ENCODE results near the gene RGS7.

RGS7 gene

DNA sequence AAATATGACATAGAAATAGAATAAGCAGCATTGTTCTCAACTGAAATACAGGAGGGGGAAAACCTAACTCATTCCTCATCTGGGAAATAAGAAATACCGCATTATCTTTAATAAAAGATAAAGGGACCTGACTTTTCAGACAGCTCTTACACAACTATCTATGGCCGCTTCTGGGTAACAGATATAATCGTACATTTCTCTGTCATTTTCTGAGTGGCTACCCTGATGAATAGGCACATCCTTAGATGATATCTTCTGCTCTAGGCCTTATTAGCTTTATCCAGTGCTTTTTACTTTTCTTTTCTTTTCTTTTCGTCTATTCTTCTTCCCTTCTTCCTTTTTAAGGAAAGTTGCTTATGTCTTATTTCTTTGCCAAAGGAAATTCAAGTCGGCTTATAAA lies 388.1 kb downstream of the RGS7 start:
- no peak for DNase-seq

DNA sequence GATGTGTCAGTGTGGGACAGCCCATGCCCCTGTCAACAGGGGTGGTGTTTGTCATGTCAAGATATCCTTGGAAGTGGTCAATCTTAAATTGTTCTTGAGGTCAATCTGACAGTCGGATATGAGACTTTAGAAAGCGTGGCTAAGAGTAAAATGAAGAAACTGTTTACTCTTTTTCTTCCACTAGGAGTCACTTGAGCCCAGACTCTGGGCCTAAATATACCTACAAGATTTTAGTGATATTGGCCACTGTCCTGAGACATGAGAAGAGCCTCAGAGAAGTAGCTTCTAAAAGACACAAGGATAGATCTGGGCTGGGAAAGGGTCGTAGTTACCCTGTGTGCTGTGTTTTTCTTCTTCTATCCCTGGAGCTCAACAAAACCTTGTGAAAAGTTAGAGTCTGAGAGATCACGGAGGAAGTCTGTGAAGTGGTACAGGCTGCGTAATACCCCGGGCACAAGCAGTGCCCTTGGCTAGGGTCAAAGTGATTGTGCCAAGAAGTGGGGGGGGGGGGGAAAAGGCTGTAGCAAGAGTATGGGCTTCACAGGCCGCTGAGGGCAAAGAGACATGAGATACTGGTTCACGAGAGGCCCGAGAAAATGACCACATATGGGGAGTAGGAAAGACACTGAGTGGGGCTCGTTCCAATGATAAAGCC lies 389.8 kb downstream of the RGS7 start:
- peak; percentile 6 for DNase-seq

DNA sequence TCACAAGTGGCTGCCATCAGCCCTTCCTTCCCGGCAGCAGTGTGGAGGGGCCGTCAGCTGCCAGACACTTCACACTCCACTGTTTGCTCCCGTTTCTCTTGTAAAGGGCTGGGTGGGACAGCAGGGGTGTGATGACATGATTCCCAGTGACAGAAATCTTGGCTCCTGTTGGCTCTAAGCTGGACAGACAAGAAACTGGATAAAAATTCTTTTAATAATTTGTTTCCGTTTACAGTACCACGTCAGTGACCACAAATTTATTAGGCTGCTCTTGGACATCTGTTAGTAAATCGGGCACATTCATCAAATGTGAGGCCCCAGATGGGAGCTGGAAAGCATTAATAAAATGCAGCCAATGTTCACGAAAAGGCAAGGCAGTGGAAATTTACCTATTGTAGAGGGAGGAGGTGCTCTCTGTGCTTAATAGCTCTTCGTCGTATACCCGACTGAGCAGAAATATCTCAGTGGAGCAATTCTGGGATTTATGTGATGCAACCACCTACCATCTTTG lies 391.4 kb downstream of the RGS7 start:
- DNase-seq = no peak

DNA sequence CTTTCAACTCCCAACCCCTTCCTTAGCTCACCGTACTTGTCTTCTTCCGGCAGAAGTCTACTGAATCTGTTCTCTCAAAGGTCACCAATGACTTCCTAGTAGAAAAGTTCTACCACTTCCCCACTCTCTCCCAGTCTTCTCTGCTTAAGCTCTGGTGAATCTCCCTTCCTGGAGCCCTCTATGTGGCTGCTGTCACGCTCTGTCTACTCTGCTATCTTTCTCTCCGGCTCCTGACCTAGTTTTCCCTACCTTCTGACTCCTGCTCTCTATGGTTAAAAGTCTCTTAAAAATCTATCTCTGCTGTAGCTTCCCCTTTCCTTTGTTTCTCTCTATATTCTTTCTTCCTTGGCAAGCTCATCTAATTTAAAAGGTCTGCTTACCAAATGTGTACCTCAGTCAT lies 394.9 kb downstream of the RGS7 start:
- no peak for DNase-seq

DNA sequence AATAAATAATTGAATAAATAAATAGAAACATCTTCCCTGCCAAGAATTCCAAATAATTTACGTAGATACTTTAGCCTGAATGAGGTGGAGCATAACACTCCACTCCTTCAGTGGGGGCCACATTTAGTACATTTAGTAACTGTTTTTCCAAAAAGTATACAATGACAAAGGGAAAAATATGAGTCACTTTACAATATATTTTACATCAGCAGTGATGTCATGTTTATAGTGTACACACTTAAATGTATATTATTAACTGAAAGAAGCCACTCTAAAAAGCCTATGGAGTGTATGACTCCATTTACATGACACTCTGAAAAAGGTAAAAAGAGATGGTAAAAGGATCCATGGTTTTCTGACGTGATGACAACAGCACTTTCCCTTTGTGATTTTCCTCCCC lies 400.6 kb downstream of the RGS7 start:
- DNase-seq = no peak

DNA sequence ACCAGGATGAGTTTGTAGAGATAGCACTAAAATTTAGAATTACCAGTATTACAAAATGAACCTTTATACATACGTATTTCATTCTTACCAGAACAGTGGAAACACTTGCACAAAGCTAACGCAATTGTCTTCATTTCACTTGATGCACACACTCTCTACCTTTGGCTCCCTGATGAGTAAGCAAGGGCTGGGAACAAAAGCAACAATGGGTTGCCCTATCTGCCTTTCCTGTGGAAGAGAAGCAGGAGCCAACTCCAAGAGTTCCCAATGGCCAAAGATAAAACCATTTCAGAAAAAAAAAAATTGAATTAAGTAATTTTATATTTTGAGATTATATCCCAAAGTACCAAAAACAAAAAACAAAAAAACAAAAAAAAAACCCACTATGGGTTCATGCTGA lies 401.0 kb downstream of the RGS7 start:
- no peak for DNase-seq

DNA sequence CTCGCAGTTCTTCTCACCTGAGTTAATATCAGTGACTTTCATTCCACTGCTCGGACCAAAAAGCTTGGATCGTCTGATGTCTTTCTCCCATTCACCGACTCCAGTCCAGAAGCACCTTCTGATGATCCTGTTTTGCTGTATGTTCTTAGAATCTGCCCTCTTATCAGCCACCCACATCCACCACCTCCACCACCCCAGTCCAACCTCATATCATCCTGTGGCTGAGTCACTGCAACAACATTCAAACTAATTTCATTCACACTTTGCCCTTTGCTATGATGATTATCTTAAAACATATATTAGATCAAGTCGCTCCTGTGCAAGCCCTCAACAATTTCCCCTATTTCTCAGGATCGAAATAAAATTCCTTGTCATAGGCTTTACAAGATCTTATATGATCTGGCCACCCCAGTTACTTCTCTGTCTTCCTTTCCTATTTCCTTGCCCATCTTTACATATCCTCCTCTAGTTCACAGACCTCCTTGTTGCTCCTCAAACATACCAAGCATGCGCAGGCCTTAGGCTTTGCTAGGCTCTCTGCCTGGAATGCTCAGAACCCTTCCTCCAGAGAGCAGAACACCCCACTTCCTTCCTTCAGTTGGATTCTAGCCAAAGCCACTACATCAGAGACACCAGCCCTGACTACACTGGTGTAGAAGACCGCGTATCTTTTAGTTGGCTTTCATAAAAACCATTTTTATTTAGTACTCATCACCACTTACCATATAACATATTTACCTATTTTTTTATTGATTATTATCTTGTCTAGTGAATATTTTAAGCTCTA lies 409.4 kb downstream of the RGS7 start:
- DNase-seq = no peak

DNA sequence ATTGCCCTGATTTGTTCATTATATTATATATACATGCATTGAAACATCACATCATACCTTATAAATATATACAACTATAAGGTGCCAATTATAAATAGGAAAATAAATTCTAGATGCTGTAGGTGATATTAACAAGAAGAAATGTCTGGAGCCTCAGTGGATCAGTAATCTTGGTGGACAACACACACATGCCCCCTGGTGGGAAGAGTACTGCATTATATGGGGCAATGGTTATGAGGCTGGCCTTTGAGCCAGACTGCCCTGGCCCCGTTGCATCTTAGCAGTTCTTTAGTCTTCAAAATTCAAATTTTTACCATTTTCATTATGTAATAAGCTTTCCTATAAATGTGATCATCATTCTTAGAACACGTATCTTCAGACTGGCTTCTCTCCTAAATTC lies 410.1 kb downstream of the RGS7 start:
- peak; percentile 36 for DNase-seq

DNA sequence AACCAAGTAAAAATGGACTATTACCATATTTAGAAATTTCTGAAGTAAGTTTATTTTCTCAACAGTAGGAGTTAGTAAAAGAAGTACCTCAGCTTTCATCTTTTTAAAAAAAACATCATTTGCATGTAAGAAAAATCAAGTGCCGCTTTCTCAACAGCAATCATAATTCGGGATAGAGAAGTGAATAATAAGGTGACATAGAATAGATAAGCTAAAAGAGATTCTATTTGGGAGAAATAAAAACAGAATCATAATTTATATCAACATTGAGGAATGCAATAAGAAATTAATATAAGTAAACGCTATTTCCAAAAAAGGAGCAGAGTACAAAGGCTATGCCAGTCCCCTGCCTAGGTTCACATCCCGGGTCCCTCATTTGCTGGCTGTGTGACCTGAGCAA lies 414.1 kb downstream of the RGS7 start:
- no peak for DNase-seq

DNA sequence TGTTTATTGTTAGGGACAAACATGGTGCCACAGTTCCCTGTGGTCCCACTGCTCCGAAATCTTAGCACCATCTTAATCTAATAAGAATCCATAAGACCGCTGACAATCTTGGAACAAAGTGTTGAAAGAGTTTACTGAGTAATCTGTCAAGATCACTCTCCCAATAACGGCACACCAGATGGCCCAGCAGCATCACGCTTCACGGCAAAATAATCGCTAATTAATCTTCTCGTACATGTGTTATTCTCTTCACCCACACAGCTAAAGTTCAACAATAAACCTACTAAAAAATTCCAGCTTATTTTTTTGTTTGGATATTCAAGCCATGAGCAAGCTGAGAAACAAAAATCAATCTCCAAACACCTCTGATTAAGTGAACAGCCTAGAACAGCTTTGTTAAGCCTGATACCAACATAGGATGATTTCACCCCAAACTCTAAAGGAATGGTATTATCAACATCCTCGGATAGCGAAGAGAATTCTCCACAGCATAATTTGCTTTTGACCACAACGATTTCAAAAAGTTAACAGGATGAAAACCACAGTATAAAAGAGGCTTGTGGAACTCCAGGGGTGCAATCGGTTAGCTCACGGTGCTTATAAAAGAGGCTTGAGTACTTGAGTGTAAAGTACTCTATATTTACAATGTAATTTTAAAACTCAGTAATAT lies 415.2 kb downstream of the RGS7 start:
- no peak for DNase-seq

DNA sequence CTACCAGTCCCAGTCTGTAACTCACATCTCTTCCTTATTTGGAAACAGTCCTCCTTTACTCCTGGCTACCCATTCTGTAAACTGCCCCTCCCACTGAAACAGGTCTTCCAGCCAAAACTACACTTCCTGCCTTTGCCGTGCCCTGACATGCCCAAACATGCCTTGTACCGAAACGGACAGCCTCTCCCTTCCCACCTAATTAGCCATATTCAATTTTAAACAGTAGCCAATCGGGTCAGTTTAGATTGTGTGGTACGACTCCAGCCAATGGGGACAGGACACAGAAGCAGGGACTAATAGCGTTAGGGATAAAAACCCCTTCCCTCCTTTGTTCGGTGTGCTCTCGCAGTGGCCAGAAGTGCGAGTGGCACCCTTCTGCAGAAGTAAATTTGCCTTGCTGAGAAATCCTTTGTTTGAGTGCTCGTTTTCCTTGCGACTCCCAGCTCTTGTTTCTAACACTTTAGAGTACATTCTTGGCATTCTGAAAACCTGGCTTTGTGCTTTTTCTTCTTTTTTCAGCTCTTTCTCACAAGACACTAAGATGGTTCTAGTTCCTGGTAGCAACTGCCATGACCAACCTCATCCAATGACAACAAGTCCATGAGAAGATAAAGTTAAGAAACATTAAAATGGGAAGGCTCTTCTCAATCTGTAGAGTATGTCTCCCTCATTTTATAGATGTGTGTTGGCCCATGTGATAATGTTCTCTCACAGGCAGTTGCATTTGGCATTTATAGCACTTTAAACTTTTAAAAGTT lies 419.9 kb downstream of the RGS7 start:
- DNase-seq = no peak

DNA sequence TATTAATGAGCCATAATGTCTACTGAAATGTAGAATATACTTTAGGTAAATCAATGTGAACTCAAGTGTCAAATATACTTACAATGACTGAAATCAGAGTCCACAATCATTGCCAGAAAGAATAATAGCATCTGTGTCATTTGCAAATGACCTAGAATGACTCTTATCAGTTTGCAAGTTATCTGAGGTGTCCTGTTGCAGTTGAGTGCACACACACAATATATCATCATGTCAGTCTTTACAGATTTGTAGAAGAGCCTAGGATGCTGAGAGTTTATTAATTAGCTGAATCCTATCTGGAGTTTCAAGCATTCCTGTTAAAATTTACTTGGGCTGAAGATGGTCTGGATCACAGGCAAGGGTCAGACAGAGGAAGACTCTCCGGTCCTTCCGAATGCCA lies 421.1 kb downstream of the RGS7 start:
- DNase-seq = no peak

DNA sequence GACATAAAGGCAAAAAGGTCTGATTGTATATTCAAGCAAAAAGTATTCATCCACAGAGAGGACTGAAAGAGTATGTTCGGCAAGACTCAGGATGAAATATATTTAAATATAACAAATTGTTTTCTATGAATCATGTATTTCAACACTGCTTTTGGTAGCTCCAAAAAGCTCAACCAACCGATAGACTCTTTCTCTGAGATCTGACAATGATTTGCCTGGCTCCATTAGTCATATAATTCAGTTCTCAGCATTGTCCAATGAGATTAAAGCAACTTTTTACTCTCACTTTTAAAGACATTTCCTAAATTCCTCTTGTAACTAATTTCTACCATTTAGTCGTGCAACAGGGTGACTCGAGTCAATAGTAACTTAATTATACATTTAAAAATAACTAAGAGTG lies 426.0 kb downstream of the RGS7 start:
- no peak for DNase-seq

DNA sequence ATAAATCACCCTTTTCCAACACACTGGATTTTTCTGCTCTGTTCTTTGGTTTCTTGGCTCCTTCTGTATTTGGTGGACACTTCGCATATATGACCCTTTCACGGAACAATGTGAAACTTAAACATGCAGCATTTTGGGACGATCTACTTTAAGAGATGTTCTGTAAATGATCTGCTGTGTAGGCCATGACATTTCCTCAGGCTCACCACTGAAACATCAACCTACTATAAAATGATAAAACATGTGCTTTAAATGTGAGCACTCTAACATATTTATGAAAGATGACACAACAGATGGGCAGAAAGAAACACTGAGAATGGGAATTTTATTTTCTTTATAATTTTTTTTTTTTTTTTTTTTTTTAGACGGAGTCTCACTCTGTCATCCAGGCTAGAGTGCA lies 428.7 kb downstream of the RGS7 start:
- DNase-seq = no peak

DNA sequence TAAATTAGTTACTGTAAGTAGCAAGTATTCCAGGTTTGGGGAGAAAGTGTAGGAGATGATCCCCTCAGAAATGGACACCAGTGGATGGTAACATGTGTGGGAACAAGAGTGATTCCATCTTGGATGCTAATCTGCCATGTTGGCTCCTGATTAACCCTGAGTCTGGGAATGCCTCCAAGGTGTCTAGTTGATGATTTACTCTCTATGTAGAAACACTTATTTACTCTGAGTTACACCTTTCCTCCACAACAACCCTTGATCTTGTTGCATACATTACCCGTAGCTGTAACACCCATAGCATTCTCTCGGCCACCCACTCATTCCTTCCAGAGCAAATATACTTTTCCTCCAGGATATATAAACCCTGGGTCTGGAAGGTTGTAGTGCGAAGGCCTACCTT lies 429.2 kb downstream of the RGS7 start:
- DNase-seq = no peak

DNA sequence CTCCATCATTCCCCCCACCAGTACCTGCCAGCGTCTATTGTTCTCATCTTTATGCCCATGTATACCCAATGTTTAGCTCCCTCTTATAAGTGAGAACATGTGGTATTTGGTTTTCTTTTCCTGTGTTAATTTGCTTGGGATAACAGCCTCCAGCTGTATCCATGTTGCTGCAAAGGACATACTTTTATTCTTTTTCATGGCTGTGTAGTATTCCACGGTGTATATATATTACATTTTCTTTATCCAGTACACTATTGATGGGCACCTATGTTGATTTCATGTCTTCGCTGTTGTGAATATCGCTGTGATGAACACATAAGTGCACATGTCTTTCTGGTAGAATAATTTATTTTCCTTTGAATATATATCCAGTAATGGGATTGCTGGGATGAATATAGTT lies 431.7 kb downstream of the RGS7 start:
- no peak for DNase-seq

DNA sequence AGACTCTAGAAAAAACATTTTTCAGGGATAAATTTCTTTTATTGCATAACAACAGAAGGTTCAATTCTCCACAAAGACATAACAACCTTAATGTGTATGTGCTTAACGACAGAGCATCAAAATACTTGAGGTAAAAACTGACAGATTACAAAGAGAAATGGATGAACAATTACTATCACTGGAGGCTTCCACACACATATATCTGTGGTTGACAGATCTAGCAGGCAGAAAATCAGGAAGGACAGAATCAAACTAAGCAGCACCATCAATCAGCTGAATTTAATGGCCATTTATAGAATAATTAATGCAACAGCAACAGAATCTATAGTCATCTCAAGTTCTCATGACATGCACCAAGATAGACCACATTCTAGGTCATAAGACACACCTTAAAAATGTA lies 439.0 kb downstream of the RGS7 start:
- no peak for DNase-seq

DNA sequence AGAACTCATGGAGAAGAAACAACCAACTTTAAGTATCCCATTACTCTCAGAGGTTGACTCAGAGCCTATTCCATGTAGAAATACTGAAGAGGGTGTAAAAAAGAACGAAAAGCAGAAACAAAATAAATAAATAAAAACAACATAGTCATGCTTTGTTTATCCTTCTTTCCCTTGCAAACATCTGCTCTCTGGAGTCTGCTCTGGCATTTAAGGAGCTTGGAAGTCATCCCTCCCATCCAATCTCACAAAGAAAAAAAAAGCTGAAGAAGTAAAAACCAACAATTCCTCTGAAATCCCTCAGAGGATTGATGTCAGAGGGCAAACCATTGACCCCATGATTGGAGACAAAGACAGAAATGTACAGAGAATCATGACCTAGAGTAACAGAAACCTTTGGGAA lies 442.5 kb downstream of the RGS7 start:
- no peak for DNase-seq

DNA sequence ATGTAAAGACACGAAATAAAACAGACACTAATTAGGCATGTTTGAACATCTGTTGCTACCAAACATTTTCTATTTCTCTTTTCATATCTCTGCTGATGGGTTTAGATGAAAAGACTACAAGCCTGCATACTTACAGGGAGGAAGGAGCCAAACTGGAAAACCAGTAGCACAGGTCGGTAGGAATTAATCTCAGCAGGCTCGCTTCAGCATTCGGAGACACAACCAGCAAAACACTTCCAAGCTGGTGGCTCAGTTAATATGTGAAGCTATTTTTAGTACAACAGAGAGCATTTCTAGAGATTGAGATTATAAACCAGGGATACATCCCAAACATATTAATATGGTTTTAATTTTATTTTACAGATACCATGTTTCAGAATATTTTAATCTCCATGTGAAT lies 444.2 kb downstream of the RGS7 start:
- no peak for DNase-seq

DNA sequence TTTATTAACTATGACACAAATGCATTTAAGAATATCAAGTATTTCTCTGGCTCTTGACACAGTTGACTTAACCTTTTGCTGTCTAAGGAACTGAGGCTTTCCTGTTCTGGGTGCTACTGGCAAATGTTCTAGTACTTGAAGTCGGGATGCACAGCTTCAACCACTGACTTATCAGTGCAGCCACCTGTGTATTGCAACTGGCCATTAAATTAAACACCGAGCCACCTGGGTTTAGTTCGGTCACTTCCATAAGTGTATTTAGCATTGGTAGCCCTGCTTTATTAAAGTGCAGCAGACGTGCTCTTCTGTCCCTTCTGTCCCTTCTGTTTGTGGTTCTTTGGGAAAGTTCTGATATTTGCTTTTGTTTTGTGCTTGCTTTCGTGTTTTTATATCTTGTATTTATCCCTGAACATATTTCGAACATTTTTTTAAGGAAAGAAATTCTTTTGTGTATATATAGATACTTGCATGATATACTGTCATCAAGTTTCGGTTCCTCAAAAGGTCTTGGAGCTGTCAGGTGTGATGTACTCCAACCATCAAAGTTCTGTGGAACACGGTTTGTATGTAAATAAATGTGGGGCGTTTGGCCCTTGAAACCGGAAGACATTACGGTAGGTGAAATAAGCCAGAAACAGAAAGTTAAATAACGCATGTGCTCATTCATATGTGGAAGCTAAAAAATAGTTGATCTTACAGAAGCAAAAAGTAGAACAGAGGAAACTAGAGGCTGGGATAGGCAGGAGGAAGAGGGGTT lies 447.1 kb downstream of the RGS7 start:
- DNase-seq = no peak

DNA sequence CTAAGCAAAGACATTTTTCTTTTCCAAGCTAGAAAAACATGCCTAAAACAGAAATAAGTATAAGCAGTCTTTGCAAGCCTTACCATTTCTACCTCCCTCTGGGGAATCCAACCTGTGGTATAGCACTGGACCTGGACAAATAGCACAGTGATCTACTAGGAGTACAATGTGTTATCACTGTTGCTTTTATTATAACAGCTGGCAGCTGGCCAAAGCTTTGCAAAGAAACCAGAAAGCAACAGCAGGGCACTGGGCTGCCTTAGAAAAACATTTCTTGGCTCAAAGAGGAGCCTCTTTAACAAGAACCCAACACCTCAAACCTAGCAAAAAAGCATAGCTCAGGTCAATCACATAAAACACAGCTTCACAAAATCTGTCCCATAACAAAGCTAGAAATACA lies 450.5 kb downstream of the RGS7 start:
- peak; percentile 65 for DNase-seq

DNA sequence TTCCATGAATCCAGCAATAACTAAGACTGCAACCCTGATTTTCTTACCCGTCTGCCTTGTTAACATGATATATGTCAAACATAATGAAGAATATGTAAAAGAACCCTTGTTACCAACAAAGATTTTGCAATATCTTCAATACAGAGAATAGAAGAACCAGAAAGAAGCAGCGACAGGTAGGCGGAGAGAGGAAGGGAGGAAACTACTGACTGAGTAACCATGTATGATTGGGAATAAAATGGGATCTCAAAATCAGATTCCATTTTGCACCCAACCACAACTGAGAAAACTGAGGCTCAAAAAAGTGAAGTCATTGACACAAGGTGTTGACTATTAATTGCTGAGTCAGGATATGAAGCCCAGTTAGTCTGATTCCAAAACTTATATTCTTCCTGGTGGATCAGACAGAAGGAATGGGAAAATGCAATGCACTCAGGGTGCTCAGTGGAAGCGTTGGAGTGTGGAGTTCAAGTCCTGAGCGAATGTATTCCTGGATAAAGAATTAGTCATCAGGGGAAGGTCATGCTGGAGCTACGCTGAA lies 451.7 kb downstream of the RGS7 start:
- no peak for DNase-seq

Data from NCI-H69 (cell line).